PC-3 (cell line): ENCODE results near the gene RAP1GAP2. TPM values are rescaled to one million over a fixed set of nuclear protein-coding genes. Genes with fewer than 3 reads are reported as not detected.

ENCODE experiments used
- ATAC-seq: fragments of 200-7000 bp; cut with Tn5 transposase; 2 replicates; pipeline ENCODE4 v1.9.1; 2020; ENCODE audit warnings: mild to moderate bottlenecking, moderate library complexity
- BruUV-seq: library from RNA; stranded (reverse); fragments of 400-500 nt; replicated peaks from 2 replicates; lab custom pipeline; 2021; lab: Mats Ljungman, UMichigan
- CTCF ChIA-PET: fragments of 300-600 bp; sonication (Branson Sonifier 250); formaldehyde crosslinking; loops from one replicate; lab custom pipeline; 2022; ENCODE audit warnings: antibody characterized with exemption; lab: Charles Lee
- POLR2A ChIA-PET: fragments of 300-600 bp; sonication (Branson Sonifier 250); formaldehyde crosslinking; loops from one replicate; lab custom pipeline; 2022; ENCODE audit warnings: antibody characterized with exemption; ENCODE audit not compliant: unreplicated experiment; lab: Charles Lee
- DNase-seq: peaks from one replicate; pipeline ENCODE4 v3.0.0-alpha.2; 2015
- H2AFZ ChIP-seq: fragments of 300-600 bp; sonication (generic); 2 replicates; pipeline ENCODE4 v1.6.0; 2016; ENCODE audit warnings: antibody characterized with exemption, low read length
- H3F3A ChIP-seq: fragments of 300-600 bp; sonication (generic); one replicate; pipeline ENCODE4 v1.6.0; 2017; ENCODE audit warnings: antibody characterized with exemption, low read length, control low read depth, mild to moderate bottlenecking; ENCODE audit not compliant: unreplicated experiment
- H3K27ac ChIP-seq: fragments of 300-600 bp; sonication (generic); 2 replicates; pipeline ENCODE4 v1.5.1; 2016; ENCODE audit warnings: mild to moderate bottlenecking, low read length
- H3K27me3 ChIP-seq: fragments of 300-600 bp; sonication (generic); 2 replicates; pipeline ENCODE4 v1.6.1; 2016; ENCODE audit warnings: low read length, mixed read lengths
- H3K36me3 ChIP-seq: fragments of 300-600 bp; sonication (generic); 2 replicates; pipeline ENCODE4 v1.6.1; 2016; ENCODE audit warnings: low read depth, mixed run types, low read length, mixed read lengths
- H3K4me1 ChIP-seq: fragments of 300-600 bp; sonication (generic); 2 replicates; pipeline ENCODE4 v1.5.1; 2016; ENCODE audit warnings: low read length; ENCODE audit not compliant: insufficient read depth
- H3K4me2 ChIP-seq: fragments of 300-600 bp; sonication (generic); 2 replicates; pipeline ENCODE4 v1.6.0; 2016; ENCODE audit warnings: low read length
- H3K4me3 ChIP-seq: fragments of 300-600 bp; sonication (generic); 2 replicates; pipeline ENCODE4 v1.5.1; 2016; ENCODE audit warnings: mild to moderate bottlenecking, low read length, mixed read lengths
- H3K79me2 ChIP-seq: fragments of 300-600 bp; sonication (generic); 2 replicates; pipeline ENCODE4 v1.6.1; 2017; ENCODE audit warnings: low read length, mixed read lengths
- H3K9ac ChIP-seq: fragments of 300-600 bp; sonication (generic); 2 replicates; pipeline ENCODE4 v1.6.0; 2016; ENCODE audit warnings: mild to moderate bottlenecking, low read length
- H3K9me2 ChIP-seq: fragments of 300-600 bp; sonication (generic); replicated peaks from 2 replicates; pipeline ENCODE4 v1.6.1; 2016; ENCODE audit warnings: mixed run types, low read length, mixed read lengths
- H3K9me3 ChIP-seq: fragments of 300-600 bp; sonication (generic); 2 replicates; pipeline ENCODE4 v1.6.1; 2016; ENCODE audit warnings: low read length, mixed read lengths
- H4K20me1 ChIP-seq: fragments of 300-600 bp; sonication (generic); 2 replicates; pipeline ENCODE4 v1.6.1; 2016; ENCODE audit warnings: low read length, mixed read lengths
- CTCF ChIP-seq: fragments of 300-600 bp; sonication (generic); conservative IDR thresholded peaks from 2 replicates; pipeline ENCODE4 v1.5.1; 2017; ENCODE audit warnings: antibody characterized with exemption, low read depth, mild to moderate bottlenecking, low read length
- EZH2 ChIP-seq: fragments of 300-600 bp; sonication (generic); IDR thresholded peaks from one replicate; pipeline ENCODE4 v1.6.1; 2017; ENCODE audit warnings: antibody characterized with exemption, mild to moderate bottlenecking, low read length; ENCODE audit not compliant: unreplicated experiment
- EZH2phosphoT487 ChIP-seq: fragments of 300-600 bp; sonication (generic); IDR thresholded peaks from 2 replicates; pipeline ENCODE4 v1.6.1; 2018; ENCODE audit warnings: mild to moderate bottlenecking, antibody characterized with exemption, low read length, borderline replicate concordance
- intact Hi-C: fragments of 100-400 bp; cut with micrococcal nuclease; formaldehyde crosslinking; loops from 2 replicates; pipeline ENCODE4 v1.9.0; 2023
- total RNA-seq: library from RNA; depleted of rRNA; stranded (reverse); fragments of >200 nt; gene quantifications from 2 replicates; pipeline ENCODE4 v1.2.3, GENCODE V29; 2014

Gene RAP1GAP2
- total RNA-seq, 1 experiment from 2014 or later: 14.5 TPM

- H4K20me1 ChIP-seq: no peaks in the 10 kb centered on the region
- ChIA-PET CTCF (no interaction called here), POLR2A (no interaction called here)
- no peak for DNase-seq
- H3K4me3 ChIP-seq: no peak overlapping the region
- no peak overlapping the region for H3K4me2 ChIP-seq
- no peaks in the 10 kb centered on the region for H3K27me3 ChIP-seq
- TF ChIP-seq EZH2 (no peak), CTCF (no peak), EZH2phosphoT487 (no peak)
- H3K36me3 ChIP-seq: no peaks in the 10 kb centered on the region
- H3K9me3 ChIP-seq: no peaks in the 10 kb centered on the region
- intact Hi-C loops: no loop called here
- H3F3A ChIP-seq: no peaks in the 10 kb centered on the region
- H3K9me2 ChIP-seq: no peaks in the 10 kb centered on the region
- H3K4me1 ChIP-seq: no peaks in the 10 kb centered on the region
- BruUV-seq: no TSS peak
- no peak overlapping the region for H2AFZ ChIP-seq
- H3K9ac ChIP-seq: no peak overlapping the region
- no peak overlapping the region for H3K27ac ChIP-seq
- H3K79me2 ChIP-seq: no peaks in the 10 kb centered on the region
- ATAC-seq: no peak
These were observed 17.7 kb upstream of the RAP1GAP2 start for GRCh38 chr17:2778489-2778888.

- Histone ChIP-seq H3K27ac (no peak overlapping the region), H3F3A (no peaks in the 10 kb centered on the region), H3K4me3 (no peak overlapping the region), H3K27me3 (no peaks in the 10 kb centered on the region), H2AFZ (no peak overlapping the region), H3K9me2 (no peaks in the 10 kb centered on the region), H3K9ac (no peak overlapping the region), H3K79me2 (no peaks in the 10 kb centered on the region), H3K4me2 (no peak overlapping the region), H4K20me1 (no peaks in the 10 kb centered on the region), H3K4me1 (no peaks in the 10 kb centered on the region), H3K36me3 (no peaks in the 10 kb centered on the region), H3K9me3 (no peaks in the 10 kb centered on the region)
- DNase-seq (no peak), ATAC-seq (no peak)
- intact Hi-C loops: no loop called here
- ChIA-PET CTCF (no interaction called here), POLR2A (no interaction called here)
- no TSS peak for BruUV-seq
- TF ChIP-seq CTCF: no peak
- no peak for TF ChIP-seq EZH2phosphoT487
- no peak for TF ChIP-seq EZH2
These were observed 16.7 kb upstream of the RAP1GAP2 start for GRCh38 chr17:2779545-2779944.

- Histone ChIP-seq H3K9me3 (no peaks in the 10 kb centered on the region), H3K9ac (no peak overlapping the region), H3K4me1 (no peaks in the 10 kb centered on the region), H3K4me2 (no peak overlapping the region), H2AFZ (no peak overlapping the region), H3F3A (no peaks in the 10 kb centered on the region), H3K79me2 (no peaks in the 10 kb centered on the region), H3K36me3 (no peaks in the 10 kb centered on the region), H3K27ac (no peak overlapping the region), H4K20me1 (no peaks in the 10 kb centered on the region), H3K9me2 (no peaks in the 10 kb centered on the region), H3K4me3 (no peak overlapping the region), H3K27me3 (no peaks in the 10 kb centered on the region)
- TF ChIP-seq EZH2phosphoT487: no peak
- no peak for TF ChIP-seq CTCF
- TF ChIP-seq EZH2: no peak
- BruUV-seq: no TSS peak
- ATAC-seq (no peak), DNase-seq (no peak)
- ChIA-PET POLR2A (no interaction called here), CTCF (no interaction called here)
- intact Hi-C loops: no loop called here
These were observed 16.0 kb upstream of the RAP1GAP2 start for GRCh38 chr17:2780256-2780655.
